Stomach smooth muscle (tissue), 2 donors: Measurements from ENCODE around the gene PAK1IP1.
"Not testable (repeated sequence)": the region's sequence is repeated elsewhere in the genome, so short reads cannot be mapped to it uniquely, and the experiment has no call there.

Source experiments
- H3K27ac ChIP-seq: one replicate; pipeline ENCODE4 v1.7.0; 2013; ENCODE audit warnings: mild to moderate bottlenecking, low read length, inconsistent platforms
- H3K27me3 ChIP-seq, 2 donors: one replicate each; pipeline ENCODE4 v1.7.0; 2013; ENCODE audit warnings: low read length in 2 of 2; ENCODE audit not compliant: insufficient read depth in 2 of 2, control insufficient read depth in 1 of 2
- H3K36me3 ChIP-seq, 2 donors: one replicate each; pipeline ENCODE4 v1.7.0; 2013; ENCODE audit warnings: low read length in 2 of 2; ENCODE audit not compliant: control insufficient read depth in 2 of 2, insufficient read depth in 2 of 2
- H3K4me1 ChIP-seq: one replicate; pipeline ENCODE4 v1.7.0; 2013; ENCODE audit warnings: low read length; ENCODE audit not compliant: control insufficient read depth, insufficient read depth
- H3K4me3 ChIP-seq, 2 donors: one replicate each; pipeline ENCODE4 v1.7.0; 2013; ENCODE audit warnings: low read length in 2 of 2
- H3K9ac ChIP-seq, 2 donors: one replicate each; pipeline ENCODE4 v1.7.0; 2013; ENCODE audit warnings: low read length in 2 of 2, mild to moderate bottlenecking in 1 of 2
- H3K9me3 ChIP-seq, 2 donors: one replicate each; pipeline ENCODE4 v1.7.0; 2013; ENCODE audit warnings: low read length in 2 of 2; ENCODE audit not compliant: control insufficient read depth in 2 of 2
- donor health status: healthy.
- donor health status: Pancreatic carcinoma.

The PAK1IP1 gene, protein sequence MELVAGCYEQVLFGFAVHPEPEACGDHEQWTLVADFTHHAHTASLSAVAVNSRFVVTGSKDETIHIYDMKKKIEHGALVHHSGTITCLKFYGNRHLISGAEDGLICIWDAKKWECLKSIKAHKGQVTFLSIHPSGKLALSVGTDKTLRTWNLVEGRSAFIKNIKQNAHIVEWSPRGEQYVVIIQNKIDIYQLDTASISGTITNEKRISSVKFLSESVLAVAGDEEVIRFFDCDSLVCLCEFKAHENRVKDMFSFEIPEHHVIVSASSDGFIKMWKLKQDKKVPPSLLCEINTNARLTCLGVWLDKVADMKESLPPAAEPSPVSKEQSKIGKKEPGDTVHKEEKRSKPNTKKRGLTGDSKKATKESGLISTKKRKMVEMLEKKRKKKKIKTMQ

DNA sequence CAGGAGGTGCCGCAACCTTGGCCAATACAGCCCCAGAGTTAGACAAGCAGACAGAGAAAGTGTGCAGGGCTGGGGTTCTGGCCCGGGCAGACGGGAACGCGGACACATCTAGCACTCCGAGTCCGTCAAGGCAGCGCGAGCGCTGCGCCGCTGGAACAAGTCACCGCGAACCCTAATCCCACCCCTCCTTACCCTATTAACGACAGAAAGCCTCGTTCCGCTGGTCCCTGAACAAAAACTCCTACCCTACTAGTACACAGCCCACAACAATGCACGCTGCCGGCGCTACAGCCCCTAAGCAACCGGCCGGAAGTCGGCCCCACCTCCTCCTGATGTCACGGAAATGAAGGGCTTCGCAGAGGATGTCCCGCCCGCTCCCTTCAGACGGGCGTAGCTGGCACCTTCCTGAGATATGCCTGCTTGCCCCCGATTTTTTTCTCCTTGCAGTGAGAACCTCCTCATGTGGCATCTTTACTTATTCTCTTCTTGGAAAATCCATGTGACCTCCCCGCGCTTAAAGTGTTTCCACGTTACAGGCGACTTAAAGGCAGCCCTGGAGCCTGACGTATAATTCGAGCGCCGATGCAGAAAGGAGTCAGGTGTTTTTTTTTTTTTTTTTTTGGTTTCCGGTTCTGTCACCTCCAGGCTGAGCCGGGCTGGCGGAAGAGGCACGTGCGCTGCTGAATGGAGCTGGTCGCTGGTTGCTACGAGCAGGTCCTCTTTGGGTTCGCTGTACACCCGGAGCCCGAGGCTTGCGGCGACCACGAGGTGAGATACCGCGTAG, at the start of gene PAK1IP1, which contains the start of gene C6orf52:
PAK1IP1 (plus strand) TSS at position 671 of the 784 bp plus-strand sequence; CDS start at position 685, 14 bp downstream.
C6orf52 (minus strand) TSS at position 315 of the 784 bp plus-strand sequence. CDS start 7,066 bp downstream, outside the sequence.
- peak within 1 kb of the TSS; percentile 97 to 98 for H3K9ac ChIP-seq
- no peaks in the 10 kb centered on the region for H3K9me3 ChIP-seq
- peaks cover 0 to 6% of the 10 kb centered on the region in 2 donors for H3K36me3 ChIP-seq
- H3K4me3 ChIP-seq: peak within 1 kb of the TSS; percentile 75 to 100
- H3K27me3 ChIP-seq: no peaks in the 10 kb centered on the region
- peak within 1 kb of the TSS; percentile 98 for H3K27ac ChIP-seq
- peaks cover 13% of the 10 kb centered on the region for H3K4me1 ChIP-seq

DNA sequence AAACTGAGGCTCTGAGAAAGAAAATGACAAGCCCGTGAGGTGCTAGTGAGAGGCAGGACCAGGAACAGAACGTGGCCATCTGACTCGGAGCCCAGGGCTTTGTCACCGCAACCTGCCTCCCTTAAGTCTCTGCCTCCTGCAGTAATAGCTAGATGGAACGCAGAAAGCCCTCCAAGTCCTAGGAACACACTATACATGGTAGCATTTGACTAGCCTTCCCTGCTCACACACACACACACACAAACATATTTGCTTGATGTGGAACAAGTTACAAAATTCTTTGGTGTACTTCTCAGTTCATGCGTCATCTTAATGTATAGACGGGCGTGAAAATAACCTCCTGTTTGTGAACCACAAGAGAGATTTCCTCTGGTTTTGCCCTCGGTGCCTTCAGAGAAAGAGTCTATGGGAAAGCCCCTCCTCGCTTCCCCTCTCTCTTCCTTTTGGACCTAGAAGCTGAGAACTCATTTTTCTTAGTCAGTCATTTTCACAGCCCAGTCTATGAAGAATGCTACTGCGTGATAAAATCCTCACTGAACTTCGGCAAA, 39.2 kb upstream of the PAK1IP1 start:
- no peaks in the 10 kb centered on the region for H3K4me1 ChIP-seq
- H3K36me3 ChIP-seq: no peaks in the 10 kb centered on the region
- no peak overlapping the region for H3K27ac ChIP-seq
- H3K4me3 ChIP-seq: no peak overlapping the region
- no peak overlapping the region for H3K9ac ChIP-seq
- no peaks in the 10 kb centered on the region for H3K9me3 ChIP-seq
- H3K27me3 ChIP-seq: no peaks in the 10 kb centered on the region

- peak overlapping the region in 1 of 2 donors; percentile 49 for H3K4me3 ChIP-seq
- no peaks in the 10 kb centered on the region for H3K36me3 ChIP-seq
- no peaks in the 10 kb centered on the region for H3K9me3 ChIP-seq
- H3K9ac ChIP-seq: no peak overlapping the region
- no peaks in the 10 kb centered on the region for H3K4me1 ChIP-seq
- H3K27ac ChIP-seq: no peak overlapping the region
- no peaks in the 10 kb centered on the region for H3K27me3 ChIP-seq
Measured at GRCh38 chr6:10658910-10659698, 35.7 kb upstream of the PAK1IP1 start.

DNA sequence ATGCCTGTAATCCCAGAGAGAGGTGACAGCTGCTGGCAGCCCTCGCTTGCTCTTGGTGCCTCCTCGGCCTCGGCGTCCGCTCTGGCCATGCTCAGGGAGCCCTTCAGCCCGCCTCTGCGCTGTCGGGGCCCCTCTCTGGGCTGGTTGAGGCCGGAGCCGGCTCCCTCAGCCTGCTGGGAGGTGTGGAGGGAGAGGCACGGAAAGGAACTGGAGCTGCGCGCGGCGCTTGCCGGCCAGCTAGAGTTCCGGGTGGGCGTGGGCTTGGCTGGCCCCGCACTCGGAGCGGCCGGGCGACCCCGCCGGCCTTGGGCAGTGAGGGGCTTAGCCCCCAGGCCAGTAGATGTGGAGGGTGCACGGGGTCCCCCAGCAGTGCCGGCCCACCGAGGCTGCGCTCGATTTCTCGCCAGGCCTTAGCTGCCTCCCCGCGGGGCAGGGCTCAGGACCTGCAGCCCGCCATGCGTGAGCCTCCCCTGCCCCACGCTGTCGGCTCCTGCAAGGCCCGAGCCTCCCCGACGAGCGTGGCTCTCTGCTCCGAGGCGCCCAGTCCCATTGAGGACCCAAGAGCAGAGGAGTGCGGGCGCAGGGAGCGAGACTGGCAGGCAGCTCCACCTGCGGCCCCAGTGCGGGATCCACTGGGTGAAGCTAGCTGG, 34.9 kb upstream of the PAK1IP1 start:
- Histone ChIP-seq H3K9me3 (no peaks in the 10 kb centered on the region), H3K9ac (no peak overlapping the region), H3K4me1 (no peaks in the 10 kb centered on the region), H3K27me3 (no peaks in the 10 kb centered on the region), H3K4me3 (peak overlapping the region in 1 of 2 donors; percentile 49), H3K27ac (no peak overlapping the region), H3K36me3 (no peaks in the 10 kb centered on the region)

DNA sequence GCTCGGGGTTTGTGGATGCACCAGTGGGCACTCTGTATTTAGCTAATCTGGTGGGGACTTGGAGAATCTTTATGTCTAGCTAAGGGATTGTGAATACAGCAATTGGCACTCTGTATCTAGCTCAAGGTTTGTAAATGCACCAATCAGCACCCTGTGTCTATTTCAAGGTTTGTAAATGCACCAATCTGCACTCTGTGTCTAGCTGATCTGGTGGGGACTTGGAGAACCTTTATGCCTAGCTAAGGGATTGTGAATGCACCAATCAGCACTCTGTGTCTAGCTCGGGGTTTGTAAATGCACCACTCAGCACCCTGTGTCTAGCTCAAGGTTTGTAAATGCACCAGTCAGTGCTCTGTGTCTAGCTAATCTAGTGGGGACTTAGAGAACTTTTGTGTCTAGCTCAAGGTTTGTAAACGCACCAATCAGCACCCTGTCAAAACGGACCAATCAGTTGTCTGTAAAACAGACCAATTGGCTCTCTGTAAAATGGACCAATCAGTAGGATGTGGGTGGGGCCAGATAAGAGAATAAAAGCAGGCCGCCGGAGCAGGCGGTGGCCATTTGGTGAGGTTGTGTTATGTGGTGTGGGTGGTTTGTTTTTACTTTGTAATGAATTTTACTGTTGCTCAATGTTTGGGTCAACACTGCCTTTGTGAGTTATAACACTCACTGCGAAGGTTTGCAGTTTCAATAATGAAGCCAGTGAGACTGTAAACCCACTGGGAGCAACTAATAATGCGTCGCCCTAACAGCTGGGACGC, 34.2 kb upstream of the PAK1IP1 start:
- not testable (repeated sequence) for H3K4me3 ChIP-seq, H3K36me3 ChIP-seq, H3K27ac ChIP-seq, H3K9ac ChIP-seq, H3K27me3 ChIP-seq, H3K4me1 ChIP-seq, H3K9me3 ChIP-seq

- H3K27me3 ChIP-seq: no peaks in the 10 kb centered on the region
- H3K36me3 ChIP-seq: no peaks in the 10 kb centered on the region
- no peak overlapping the region for H3K4me3 ChIP-seq
- H3K27ac ChIP-seq: no peak overlapping the region
- no peaks in the 10 kb centered on the region for H3K9me3 ChIP-seq
- no peaks in the 10 kb centered on the region for H3K4me1 ChIP-seq
- H3K9ac ChIP-seq: no peak overlapping the region
Measured at GRCh38 chr6:10662207-10662606, 32.6 kb upstream of the PAK1IP1 start.

DNA sequence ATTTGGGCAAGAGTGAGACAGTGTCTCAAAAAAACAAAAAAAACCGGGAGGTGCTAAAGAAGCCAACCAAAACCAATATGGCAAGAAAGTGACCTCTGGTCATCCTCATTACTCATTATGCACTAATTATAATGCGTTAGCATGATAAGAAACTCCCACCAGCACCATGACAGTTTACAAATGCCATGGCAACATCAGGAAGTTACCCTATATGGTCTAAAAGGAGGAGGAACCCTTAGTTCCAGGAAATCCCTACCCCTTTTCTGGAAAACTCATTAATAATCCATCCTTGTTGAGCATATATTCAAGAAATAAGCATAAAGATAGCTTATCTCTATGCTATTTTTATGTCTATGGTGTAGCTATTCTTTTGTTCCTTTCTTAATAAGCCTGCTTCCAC, 32.0 kb upstream of the PAK1IP1 start:
- H3K4me1 ChIP-seq: no peaks in the 10 kb centered on the region
- H3K9ac ChIP-seq: no peak overlapping the region
- H3K36me3 ChIP-seq: no peaks in the 10 kb centered on the region
- H3K27ac ChIP-seq: no peak overlapping the region
- H3K27me3 ChIP-seq: no peaks in the 10 kb centered on the region
- no peaks in the 10 kb centered on the region for H3K9me3 ChIP-seq
- H3K4me3 ChIP-seq: no peak overlapping the region

- H3K36me3 ChIP-seq, H3K4me1 ChIP-seq, H3K4me3 ChIP-seq, H3K27me3 ChIP-seq, H3K9me3 ChIP-seq, H3K27ac ChIP-seq, H3K9ac ChIP-seq: not testable (repeated sequence)
Measured at GRCh38 chr6:10665595-10665994, 29.2 kb upstream of the PAK1IP1 start.

DNA sequence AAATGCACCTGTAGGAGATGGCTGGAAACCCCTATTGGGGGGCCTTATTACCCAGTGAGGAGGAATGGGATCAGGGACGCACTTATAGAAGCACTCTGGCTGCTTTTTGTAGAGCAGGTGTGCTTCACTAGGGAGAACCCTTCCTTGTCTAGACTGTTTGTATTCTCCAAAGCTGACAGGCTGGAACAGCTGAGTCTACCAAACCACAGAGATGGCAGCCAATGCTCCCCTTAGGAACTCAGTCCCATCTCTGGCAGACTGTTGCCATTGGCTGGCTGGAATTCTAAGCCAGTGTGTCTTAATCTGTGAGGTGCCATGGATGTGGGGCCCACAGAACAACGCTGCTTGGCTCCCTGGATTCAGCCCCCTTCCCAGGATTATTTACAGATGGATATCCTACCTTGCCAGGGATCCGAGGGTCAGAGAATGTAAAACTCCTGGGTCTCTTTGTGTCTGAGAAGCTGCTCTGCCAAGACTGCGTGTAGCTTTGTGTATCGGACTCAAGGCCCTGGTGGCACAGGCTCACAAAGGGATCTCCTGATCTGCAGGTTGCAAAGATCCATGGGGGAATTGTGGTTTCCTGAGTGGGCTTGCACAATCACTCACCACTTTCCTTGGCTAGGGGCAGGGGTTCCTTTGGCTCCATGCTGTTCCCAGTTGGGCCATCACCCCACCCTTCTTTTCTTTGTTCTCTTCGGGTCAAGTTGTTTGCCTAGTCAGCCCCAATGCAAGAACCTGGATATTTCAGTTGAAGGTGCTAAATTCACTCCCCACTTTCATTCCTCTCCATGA, 26.4 kb upstream of the PAK1IP1 start:
- no peak overlapping the region for H3K4me3 ChIP-seq
- no peak overlapping the region for H3K27ac ChIP-seq
- no peaks in the 10 kb centered on the region for H3K27me3 ChIP-seq
- no peaks in the 10 kb centered on the region for H3K4me1 ChIP-seq
- H3K9me3 ChIP-seq: peaks cover 0 to 2% of the 10 kb centered on the region in 2 donors
- no peaks in the 10 kb centered on the region for H3K36me3 ChIP-seq
- no peak overlapping the region for H3K9ac ChIP-seq
